ENCODE data around the gene DIPK1C.

DNA sequence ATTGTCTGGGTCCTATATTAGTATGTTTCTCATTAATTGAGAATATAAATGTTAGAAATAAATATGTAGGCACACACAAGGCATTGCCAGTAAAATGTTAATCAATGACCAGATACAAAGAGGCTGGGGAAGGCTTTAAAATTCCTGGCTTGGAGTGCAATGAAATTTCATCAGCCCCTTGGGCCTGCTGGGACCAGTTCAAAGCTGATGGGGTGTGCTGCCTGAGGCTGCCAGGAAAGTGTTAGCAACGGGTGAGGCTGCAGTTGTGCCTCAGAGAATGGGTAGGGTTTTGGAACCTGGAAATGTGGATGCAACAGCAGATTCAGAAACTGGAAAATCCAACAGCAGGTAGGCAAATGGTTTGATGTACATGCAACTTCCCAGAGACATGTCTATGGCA is 68.9 kb downstream of the DIPK1C start:
- TF ChIP-seq, protein P1, sequence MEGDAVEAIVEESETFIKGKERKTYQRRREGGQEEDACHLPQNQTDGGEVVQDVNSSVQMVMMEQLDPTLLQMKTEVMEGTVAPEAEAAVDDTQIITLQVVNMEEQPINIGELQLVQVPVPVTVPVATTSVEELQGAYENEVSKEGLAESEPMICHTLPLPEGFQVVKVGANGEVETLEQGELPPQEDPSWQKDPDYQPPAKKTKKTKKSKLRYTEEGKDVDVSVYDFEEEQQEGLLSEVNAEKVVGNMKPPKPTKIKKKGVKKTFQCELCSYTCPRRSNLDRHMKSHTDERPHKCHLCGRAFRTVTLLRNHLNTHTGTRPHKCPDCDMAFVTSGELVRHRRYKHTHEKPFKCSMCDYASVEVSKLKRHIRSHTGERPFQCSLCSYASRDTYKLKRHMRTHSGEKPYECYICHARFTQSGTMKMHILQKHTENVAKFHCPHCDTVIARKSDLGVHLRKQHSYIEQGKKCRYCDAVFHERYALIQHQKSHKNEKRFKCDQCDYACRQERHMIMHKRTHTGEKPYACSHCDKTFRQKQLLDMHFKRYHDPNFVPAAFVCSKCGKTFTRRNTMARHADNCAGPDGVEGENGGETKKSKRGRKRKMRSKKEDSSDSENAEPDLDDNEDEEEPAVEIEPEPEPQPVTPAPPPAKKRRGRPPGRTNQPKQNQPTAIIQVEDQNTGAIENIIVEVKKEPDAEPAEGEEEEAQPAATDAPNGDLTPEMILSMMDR (conservative IDR thresholded peaks at IDR 0.05), result no peak
- TF ChIP-seq EZH2 (IDR thresholded peaks at IDR 0.05; ENCODE audit: low read depth), result no peak
